DND-41 (cell line): ENCODE data around the gene PITPNM3.
A peak's percentile ranks its signal among the peaks of the same experiment; 100 is the strongest.

ENCODE experiments used
- ATAC-seq: fragments of 200-7000 bp; cut with Tn5 transposase; 3 replicates; pipeline ENCODE4 v1.9.1; 2021; ENCODE audit warnings: low read depth; ENCODE audit not compliant: insufficient read depth
- DNase-seq: peaks from one replicate; pipeline ENCODE4 v3.0.0-alpha.2; 2020
- H2AFZ ChIP-seq: 2 replicates; pipeline ENCODE4 v1.6.0; 2012; ENCODE audit warnings: low read depth, low read length
- H3K27ac ChIP-seq: 2 replicates; pipeline ENCODE4 v1.5.1; 2012; ENCODE audit warnings: low read length, inconsistent platforms
- H3K27me3 ChIP-seq: fragments of 200-600 bp; sonication (generic); 2 replicates; pipeline ENCODE4 v1.6.0; 2012; ENCODE audit warnings: low read length, mild to moderate bottlenecking, inconsistent platforms; ENCODE audit not compliant: insufficient read depth, poor library complexity
- H3K36me3 ChIP-seq: 2 replicates; pipeline ENCODE4 v1.5.1; 2012; ENCODE audit warnings: low read length, inconsistent platforms; ENCODE audit not compliant: insufficient read depth
- H3K4me1 ChIP-seq: 2 replicates; pipeline ENCODE4 v1.5.1; 2012; ENCODE audit warnings: mild to moderate bottlenecking, low read length; ENCODE audit not compliant: insufficient read depth
- H3K4me2 ChIP-seq: 2 replicates; pipeline ENCODE4 v1.6.0; 2012; ENCODE audit warnings: mild to moderate bottlenecking, moderate library complexity, low read length, inconsistent platforms; ENCODE audit not compliant: insufficient read depth
- H3K4me3 ChIP-seq, 2 experiments: fragments of 200-600 bp in 1 of 2; shearing (Covaris generic) in 1 of 2; 2 replicates each; pipeline ENCODE4 v1.5.1; 2012 to 2016; ENCODE audit warnings: inconsistent platforms in 2 of 2, low read length in 2 of 2, mild to moderate bottlenecking in 2 of 2, low read depth in 1 of 2, moderate library complexity in 1 of 2
- H3K79me2 ChIP-seq: 2 replicates; pipeline ENCODE4 v1.6.0; 2012; ENCODE audit warnings: low read length, inconsistent platforms; ENCODE audit not compliant: insufficient read depth
- H3K9ac ChIP-seq: 2 replicates; pipeline ENCODE4 v1.6.0; 2012; ENCODE audit warnings: low read depth, mild to moderate bottlenecking, inconsistent platforms, low read length, moderate library complexity
- H3K9me3 ChIP-seq: 2 replicates; pipeline ENCODE4 v1.5.1; 2012; ENCODE audit warnings: low read length, moderate library complexity, mild to moderate bottlenecking, inconsistent platforms; ENCODE audit not compliant: insufficient read depth, severe bottlenecking
- H4K20me1 ChIP-seq: 2 replicates; pipeline ENCODE4 v1.6.0; 2012; ENCODE audit warnings: low read length; ENCODE audit not compliant: insufficient read depth
- CTCF ChIP-seq: IDR thresholded peaks from 2 replicates; pipeline ENCODE4 v1.5.1; 2012; ENCODE audit warnings: borderline replicate concordance, low read length, moderate library complexity, mild to moderate bottlenecking; ENCODE audit not compliant: poor library complexity, severe bottlenecking; ENCODE audit errors: extremely low read depth
- EZH2 ChIP-seq: IDR thresholded peaks from 3 replicates; pipeline ENCODE4 v1.6.1; 2012; ENCODE audit warnings: borderline replicate concordance, low read depth, mild to moderate bottlenecking, moderate library complexity, low read length, inconsistent platforms; ENCODE audit not compliant: severe bottlenecking

The PITPNM3 gene

GRCh38 chr17:6495450-6496115 is 60.8 kb downstream of the PITPNM3 start:
- no peaks in the 10 kb centered on the region for H3K9me3 ChIP-seq
- no peak overlapping the region for H3K9ac ChIP-seq
- H3K27ac ChIP-seq: no peak overlapping the region
- DNase-seq (no peak), ATAC-seq (no peak)
- H3K4me2 ChIP-seq: no peak overlapping the region
- no peaks in the 10 kb centered on the region for H3K36me3 ChIP-seq
- peaks cover 12% of the 10 kb centered on the region for H3K27me3 ChIP-seq
- no peaks in the 10 kb centered on the region for H3K4me1 ChIP-seq
- TF ChIP-seq EZH2 (no peak), CTCF (peak; percentile 22)
- no peak overlapping the region for H3K4me3 ChIP-seq
- H4K20me1 ChIP-seq: peaks cover 12% of the 10 kb centered on the region
- no peaks in the 10 kb centered on the region for H3K79me2 ChIP-seq
- no peak overlapping the region for H2AFZ ChIP-seq

GRCh38 chr17:6494239-6494941 is 62.0 kb downstream of the PITPNM3 start:
- TF ChIP-seq CTCF: no peak
- TF ChIP-seq EZH2: no peak
- H3K4me3 ChIP-seq: no peak overlapping the region
- DNase-seq: no peak

GRCh38 chr17:6492892-6493674 is 63.3 kb downstream of the PITPNM3 start:
- H3K9ac ChIP-seq: no peak overlapping the region
- no peaks in the 10 kb centered on the region for H3K79me2 ChIP-seq
- H3K4me1 ChIP-seq: no peaks in the 10 kb centered on the region
- no peak overlapping the region for H3K4me2 ChIP-seq
- peaks cover 12% of the 10 kb centered on the region for H3K27me3 ChIP-seq
- no peaks in the 10 kb centered on the region for H3K36me3 ChIP-seq
- no peaks in the 10 kb centered on the region for H3K9me3 ChIP-seq
- H3K27ac ChIP-seq: no peak overlapping the region
- DNase-seq (no peak), ATAC-seq (no peak)
- TF ChIP-seq EZH2 (no peak), CTCF (no peak)
- H4K20me1 ChIP-seq: peaks cover 7% of the 10 kb centered on the region
- no peak overlapping the region for H3K4me3 ChIP-seq
- no peak overlapping the region for H2AFZ ChIP-seq

More at GRCh38 chr17:6494239-6494941, 62.0 kb downstream of the PITPNM3 start:
- Histone ChIP-seq H3K9ac (no peak overlapping the region), H3K27ac (no peak overlapping the region), H3K4me1 (no peaks in the 10 kb centered on the region), H4K20me1 (peaks cover 12% of the 10 kb centered on the region), H3K9me3 (no peaks in the 10 kb centered on the region), H3K4me2 (no peak overlapping the region), H3K36me3 (no peaks in the 10 kb centered on the region), H3K27me3 (peaks cover 12% of the 10 kb centered on the region), H3K79me2 (no peaks in the 10 kb centered on the region), H2AFZ (no peak overlapping the region)
- ATAC-seq: no peak
